SK-N-SH (cell line): ENCODE results near the gene GLIPR1L2. TPM values are rescaled to one million over a fixed set of nuclear protein-coding genes. Genes with fewer than 3 reads are reported as not detected.
A peak's percentile ranks its signal among the peaks of the same experiment; 100 is the strongest.

ENCODE experiments used
- CTCF ChIA-PET: fragments of 300-600, 350-600 bp; formaldehyde crosslinking; extraction: SDS; loops from one replicate; lab custom pipeline; 2021; lab: Yijun Ruan, JAX
- POLR2A ChIA-PET: fragments of 350-600 bp; sonication (Branson Sonifier 250); formaldehyde crosslinking; extraction: SDS; loops from one replicate; lab custom pipeline; 2020; ENCODE audit warnings: antibody characterized with exemption, inconsistent platforms; lab: Yijun Ruan, JAX
- DNase-seq: peaks from one replicate; pipeline ENCODE4 v3.0.0; 2012
- H2AFZ ChIP-seq: fragments of 200-600 bp; sonication (generic); 2 replicates; pipeline ENCODE4 v1.8.1; 2016; ENCODE audit warnings: antibody characterized with exemption, mild to moderate bottlenecking, low read depth
- H3F3A ChIP-seq: fragments of 200-600 bp; sonication (generic); replicated peaks from 2 replicates; pipeline ENCODE3; 2016; ENCODE audit warnings: antibody characterized with exemption, mild to moderate bottlenecking; ENCODE audit not compliant: insufficient read depth
- H3K27ac ChIP-seq, 2 experiments: fragments of 200-500 bp in 1 of 2; fragments of 200-600 bp in 1 of 2; sonication (Bioruptor generic) in 1 of 2; sonication (generic), shearing (Covaris generic) in 1 of 2; 2 replicates each; pipeline versions ENCODE4 v1.5.1 to v1.6.1; 2014 to 2016; ENCODE audit warnings: low read depth in 2 of 2, inconsistent platforms in 1 of 2, low read length in 1 of 2, mild to moderate bottlenecking in 1 of 2, mixed read lengths in 1 of 2
- H3K27me3 ChIP-seq: fragments of 200-600 bp; sonication (generic), shearing (Covaris generic); 2 replicates; pipeline ENCODE4 v1.6.1; 2016; ENCODE audit warnings: mixed run types; ENCODE audit not compliant: insufficient read depth
- H3K36me3 ChIP-seq, 2 experiments: fragments of 200-500 bp in 1 of 2; fragments of 200-600 bp in 1 of 2; sonication (Bioruptor generic) in 1 of 2; sonication (generic) in 1 of 2; replicated peaks in 1 of 2; 2 replicates each; pipeline versions ENCODE3 to v1.5.1; 2014 to 2016; ENCODE audit warnings: low read length in 1 of 2, mild to moderate bottlenecking in 1 of 2; ENCODE audit not compliant: insufficient read depth in 2 of 2, control insufficient read depth in 1 of 2
- H3K4me1 ChIP-seq, 2 experiments: fragments of 200-500 bp in 1 of 2; fragments of 200-600 bp in 1 of 2; sonication (Bioruptor generic) in 1 of 2; sonication (generic), shearing (Covaris generic) in 1 of 2; 2 replicates each; pipeline versions ENCODE4 v1.5.1 to v1.6.1; 2014 to 2016; ENCODE audit warnings: low read depth in 1 of 2, low read length in 1 of 2, mixed run types in 1 of 2; ENCODE audit not compliant: insufficient read depth in 2 of 2, control insufficient read depth in 1 of 2
- H3K4me2 ChIP-seq: fragments of 200-600 bp; sonication (generic), shearing (Covaris generic); 2 replicates; pipeline ENCODE4 v1.6.1; 2017; ENCODE audit warnings: mixed run types
- H3K4me3 ChIP-seq, 2 experiments: fragments of 200-500 bp in 1 of 2; fragments of 200-600 bp in 1 of 2; sonication (Bioruptor generic) in 1 of 2; sonication (generic), shearing (Covaris generic) in 1 of 2; 2 replicates each; pipeline versions ENCODE4 v1.5.1 to v1.8.1; 2014 to 2016; ENCODE audit warnings: low read depth in 2 of 2, inconsistent platforms in 1 of 2, low read length in 1 of 2, mild to moderate bottlenecking in 1 of 2, mixed read lengths in 1 of 2, moderate library complexity in 1 of 2
- H3K79me2 ChIP-seq: fragments of 200-600 bp; sonication (generic); 2 replicates; pipeline ENCODE4 v1.8.1; 2017; ENCODE audit warnings: mild to moderate bottlenecking; ENCODE audit not compliant: insufficient read depth
- H3K9ac ChIP-seq: fragments of 200-600 bp; sonication (generic); 2 replicates; pipeline ENCODE4 v1.6.1; 2017; ENCODE audit warnings: mixed run types
- H3K9me2 ChIP-seq: fragments of 200-600 bp; sonication (generic); 2 replicates; pipeline ENCODE4 v1.6.1; 2017; ENCODE audit warnings: mixed run types
- H3K9me3 ChIP-seq: fragments of 200-600 bp; sonication (generic); 2 replicates; pipeline ENCODE4 v1.6.1; 2017; ENCODE audit warnings: mixed run types, mild to moderate bottlenecking, moderate library complexity
- H4K20me1 ChIP-seq: fragments of 200-600 bp; sonication (generic); 2 replicates; pipeline ENCODE4 v1.6.1; 2017; ENCODE audit warnings: mild to moderate bottlenecking, mixed run types; ENCODE audit not compliant: insufficient read depth
- CHD2 ChIP-seq: fragments of 150-350 bp; IDR thresholded peaks from 2 replicates; pipeline ENCODE4 v1.6.1; 2018; ENCODE audit warnings: low read length; ENCODE audit not compliant: partially characterized antibody
- ELF1 ChIP-seq: IDR thresholded peaks from 2 replicates; pipeline ENCODE4 v1.4.0; 2012
- EP300 ChIP-seq, 2 experiments: IDR thresholded peaks; 2 replicates each; pipeline versions ENCODE4 v1.4.0 to v1.6.1; 2012; ENCODE audit warnings: borderline replicate concordance in 1 of 2, low read depth in 1 of 2, low read length in 1 of 2
- EZH2phosphoT487 ChIP-seq: fragments of 200-600 bp; sonication (generic); IDR thresholded peaks from 2 replicates; pipeline ENCODE4 v1.6.1; 2017; ENCODE audit warnings: low read depth, mixed run types, mild to moderate bottlenecking, antibody characterized with exemption, moderate library complexity, borderline replicate concordance
- FOXJ3 ChIP-seq: sonication (generic); formaldehyde crosslinking; IDR thresholded peaks from 2 replicates; pipeline ENCODE4 v1.5.1; 2020; ENCODE audit warnings: mild to moderate bottlenecking, missing genetic modification reagents
- FOXM1 ChIP-seq: IDR thresholded peaks from 2 replicates; pipeline ENCODE4 v1.4.0; 2012; ENCODE audit warnings: low read depth, mild to moderate bottlenecking
- GABPA ChIP-seq: IDR thresholded peaks from 2 replicates; pipeline ENCODE4 v1.4.0; 2012; ENCODE audit warnings: low read depth, mild to moderate bottlenecking
- GATA2 ChIP-seq: sonication (generic); formaldehyde crosslinking; IDR thresholded peaks from 2 replicates; pipeline ENCODE4 v1.5.0; 2020; ENCODE audit warnings: mild to moderate bottlenecking, missing genetic modification reagents
- JUND ChIP-seq: IDR thresholded peaks from 2 replicates; pipeline ENCODE4 v1.4.0; 2012
- MEF2A ChIP-seq: IDR thresholded peaks from 2 replicates; pipeline ENCODE4 v1.4.0; 2012; ENCODE audit warnings: low read depth, borderline replicate concordance
- POLR2AphosphoS5 ChIP-seq: IDR thresholded peaks from 2 replicates; pipeline ENCODE4 v1.6.1; 2012; ENCODE audit warnings: low read depth, low read length
- RAD21 ChIP-seq: IDR thresholded peaks from 2 replicates; pipeline ENCODE4 v1.6.1; 2012; ENCODE audit warnings: mild to moderate bottlenecking, low read length
- RCOR1 ChIP-seq: fragments of 150-350 bp; IDR thresholded peaks from 2 replicates; pipeline ENCODE4 v1.6.1; 2017; ENCODE audit warnings: antibody characterized with exemption, low read length
- RFX5 ChIP-seq: IDR thresholded peaks from 2 replicates; pipeline ENCODE4 v1.6.1; 2012; ENCODE audit warnings: mild to moderate bottlenecking, improper control_type of control experiment, low read length
- SIN3A ChIP-seq: IDR thresholded peaks from 2 replicates; pipeline ENCODE4 v1.6.1; 2012; ENCODE audit warnings: low read depth, mild to moderate bottlenecking, low read length, moderate library complexity, borderline replicate concordance
- SMC3 ChIP-seq: IDR thresholded peaks from 2 replicates; pipeline ENCODE4 v1.6.1; 2012; ENCODE audit warnings: low read depth, low read length, improper control_type of control experiment
- TAF1 ChIP-seq: IDR thresholded peaks from 2 replicates; pipeline ENCODE4 v1.6.1; 2012; ENCODE audit warnings: low read depth, mild to moderate bottlenecking, low read length, moderate library complexity, borderline replicate concordance
- USF1 ChIP-seq: IDR thresholded peaks from 2 replicates; pipeline ENCODE4 v1.4.0; 2012; ENCODE audit warnings: low read depth, borderline replicate concordance
- USF2 ChIP-seq: fragments of 150-350 bp; IDR thresholded peaks from 2 replicates; pipeline ENCODE4 v1.6.1; 2017; ENCODE audit warnings: antibody characterized with exemption, low read length, low read depth, borderline replicate concordance
- YY1 ChIP-seq: IDR thresholded peaks from 2 replicates; pipeline ENCODE4 v1.4.0; 2012; ENCODE audit warnings: low read depth, mild to moderate bottlenecking
- WGBS: methylation state at CpG from one replicate; pipeline ENCODE4 v1.1.6; 2017; ENCODE audit warnings: low lambda C conversion rate; 5-methylcytosine and 5-hydroxymethylcytosine counted together
- polyA plus RNA-seq, 3 experiments: library from polyadenylated mRNA; depleted of rRNA; stranded (reverse); fragments of >200 nt; gene quantifications; 2 replicates each; pipeline ENCODE4 v1.2.3, GENCODE V29; 2012
- TF ChIP-seq, protein P1 (sequence below): fragments of 150-350 bp; IDR thresholded peaks from 2 replicates; pipeline ENCODE4 v1.6.1; 2016; ENCODE audit warnings: mild to moderate bottlenecking, low read depth, low read length
- TF ChIP-seq, protein P2 (sequence below): fragments of 200-600 bp; sonication (generic); IDR thresholded peaks from 2 replicates; pipeline ENCODE4 v1.6.1; 2017; ENCODE audit warnings: antibody characterized with exemption, mild to moderate bottlenecking, moderate library complexity
- TF ChIP-seq, protein P3 (sequence below): IDR thresholded peaks from 2 replicates; pipeline ENCODE4; 2012

GLIPR1L2 gene
- polyA plus RNA-seq, 1 of the 3 experiments (the other 2 are of a cell fraction): 0.13 TPM

DNA sequence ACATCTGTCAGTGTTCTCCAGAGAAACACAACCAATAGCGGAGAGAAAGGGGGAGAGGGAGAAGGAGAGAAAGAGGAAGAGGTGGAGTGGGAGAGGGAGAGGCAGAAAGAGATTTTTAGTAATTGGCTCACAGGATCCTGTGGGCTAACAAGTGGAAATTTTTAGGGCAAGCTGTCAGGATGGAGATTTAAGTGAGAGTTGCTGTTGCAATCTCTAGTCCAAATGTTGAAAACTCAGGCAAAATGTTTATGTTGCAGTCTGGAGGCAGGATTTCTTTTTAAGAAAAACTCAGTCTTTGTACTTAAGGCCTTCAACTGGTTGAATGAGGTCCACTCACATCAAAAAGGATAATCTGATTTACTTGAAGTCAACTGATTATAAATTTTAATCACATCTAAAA, 12.5 kb upstream of the GLIPR1L2 start:
- H3K9ac ChIP-seq: no peak overlapping the region
- ChIA-PET POLR2A (no interaction called here), CTCF (interaction anchor here (1.0 kb wide), 1 partner anchor 107 kb away, joined by 4 read pairs; no protein-coding TSS in a partner anchor)
- peaks cover 0 to 3% of the 10 kb centered on the region in 2 experiments for H3K36me3 ChIP-seq
- H3K4me2 ChIP-seq: no peak overlapping the region
- H3K4me1 ChIP-seq: no peaks in the 10 kb centered on the region; a peak in 1 of 4 replicates
- no peaks in the 10 kb centered on the region for H3K9me2 ChIP-seq
- no peak overlapping the region for H2AFZ ChIP-seq
- H3K9me3 ChIP-seq: no peaks in the 10 kb centered on the region
- H3K27ac ChIP-seq: no peak overlapping the region
- peaks cover 2% of the 10 kb centered on the region; the same call in 1 of the 2 replicates for H3K79me2 ChIP-seq
- TF ChIP-seq ELF1: no peak
- no peak for TF ChIP-seq MEF2A
- no peak for TF ChIP-seq FOXM1
- TF ChIP-seq RCOR1: no peak
- TF ChIP-seq, protein P1, sequence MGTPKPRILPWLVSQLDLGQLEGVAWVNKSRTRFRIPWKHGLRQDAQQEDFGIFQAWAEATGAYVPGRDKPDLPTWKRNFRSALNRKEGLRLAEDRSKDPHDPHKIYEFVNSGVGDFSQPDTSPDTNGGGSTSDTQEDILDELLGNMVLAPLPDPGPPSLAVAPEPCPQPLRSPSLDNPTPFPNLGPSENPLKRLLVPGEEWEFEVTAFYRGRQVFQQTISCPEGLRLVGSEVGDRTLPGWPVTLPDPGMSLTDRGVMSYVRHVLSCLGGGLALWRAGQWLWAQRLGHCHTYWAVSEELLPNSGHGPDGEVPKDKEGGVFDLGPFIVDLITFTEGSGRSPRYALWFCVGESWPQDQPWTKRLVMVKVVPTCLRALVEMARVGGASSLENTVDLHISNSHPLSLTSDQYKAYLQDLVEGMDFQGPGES: no peak
- TF ChIP-seq EZH2phosphoT487: no peak
- TF ChIP-seq YY1: no peak
- WGBS: 93% methylated on average over 1 of the region's 1 CpG
- H3K27me3 ChIP-seq: no peaks in the 10 kb centered on the region
- H3K4me3 ChIP-seq: no peak overlapping the region
- DNase-seq: no peak
- no peaks in the 10 kb centered on the region for H4K20me1 ChIP-seq
- H3F3A ChIP-seq: no peaks in the 10 kb centered on the region

DNA sequence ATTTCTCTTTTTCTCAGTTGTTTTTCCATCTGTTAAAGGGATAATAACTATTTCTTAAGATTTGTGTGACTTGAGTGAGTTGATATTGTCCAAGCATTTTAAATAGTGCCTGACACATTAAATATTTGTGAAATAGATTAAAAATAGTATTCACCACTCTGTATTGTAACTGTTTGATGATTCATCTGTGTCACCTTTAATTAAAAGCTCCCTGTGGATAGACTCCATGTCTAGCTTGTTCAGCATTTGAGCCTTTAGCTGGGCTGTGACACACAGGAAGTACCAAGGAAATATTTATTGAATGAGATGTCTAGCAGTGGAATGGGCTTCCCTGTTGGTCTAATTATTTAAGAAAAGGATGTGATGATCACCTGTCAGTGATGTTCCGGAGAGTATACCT, 1.8 kb upstream of the GLIPR1L2 start:
- ChIA-PET CTCF (interaction anchor here (3.2 kb wide), 1 partner anchor 54 kb away, joined by 14 read pairs; the partner anchor contains the start of gene GLIPR1L1), POLR2A (interaction anchor here (0.7 kb wide), 1 partner anchor 15 kb away, joined by 3 read pairs; no protein-coding TSS in a partner anchor)
- peaks cover 20% of the 10 kb centered on the region for H3F3A ChIP-seq
- peaks cover 0 to 3% of the 10 kb centered on the region in 2 experiments; a peak in 1 of 4 replicates for H3K4me1 ChIP-seq
- no peaks in the 10 kb centered on the region for H3K27me3 ChIP-seq
- WGBS: 22% methylated on average over 1 of the region's 1 CpG
- H2AFZ ChIP-seq: no peak overlapping the region
- H3K36me3 ChIP-seq: peaks cover 0 to 12% of the 10 kb centered on the region in 2 experiments
- H3K9me3 ChIP-seq: no peaks in the 10 kb centered on the region
- no peaks in the 10 kb centered on the region for H3K9me2 ChIP-seq
- peak overlapping the region; percentile 87 to 90 for H3K27ac ChIP-seq
- DNase-seq: peak; percentile 21
- H3K4me2 ChIP-seq: peak overlapping the region; percentile 83
- H3K79me2 ChIP-seq: peaks cover 34% of the 10 kb centered on the region
- H4K20me1 ChIP-seq: no peaks in the 10 kb centered on the region
- peak overlapping the region; percentile 56 to 72 for H3K4me3 ChIP-seq
- H3K9ac ChIP-seq: peak overlapping the region; percentile 62; the same call in 1 of the 2 replicates
- peak; percentile 86 for TF ChIP-seq MEF2A
- TF ChIP-seq ELF1: peak; percentile 53; the same call in 1 of the 2 replicates
- no peak for TF ChIP-seq TAF1
- TF ChIP-seq SMC3: no peak
- no peak for TF ChIP-seq RFX5
- TF ChIP-seq, protein P2, sequence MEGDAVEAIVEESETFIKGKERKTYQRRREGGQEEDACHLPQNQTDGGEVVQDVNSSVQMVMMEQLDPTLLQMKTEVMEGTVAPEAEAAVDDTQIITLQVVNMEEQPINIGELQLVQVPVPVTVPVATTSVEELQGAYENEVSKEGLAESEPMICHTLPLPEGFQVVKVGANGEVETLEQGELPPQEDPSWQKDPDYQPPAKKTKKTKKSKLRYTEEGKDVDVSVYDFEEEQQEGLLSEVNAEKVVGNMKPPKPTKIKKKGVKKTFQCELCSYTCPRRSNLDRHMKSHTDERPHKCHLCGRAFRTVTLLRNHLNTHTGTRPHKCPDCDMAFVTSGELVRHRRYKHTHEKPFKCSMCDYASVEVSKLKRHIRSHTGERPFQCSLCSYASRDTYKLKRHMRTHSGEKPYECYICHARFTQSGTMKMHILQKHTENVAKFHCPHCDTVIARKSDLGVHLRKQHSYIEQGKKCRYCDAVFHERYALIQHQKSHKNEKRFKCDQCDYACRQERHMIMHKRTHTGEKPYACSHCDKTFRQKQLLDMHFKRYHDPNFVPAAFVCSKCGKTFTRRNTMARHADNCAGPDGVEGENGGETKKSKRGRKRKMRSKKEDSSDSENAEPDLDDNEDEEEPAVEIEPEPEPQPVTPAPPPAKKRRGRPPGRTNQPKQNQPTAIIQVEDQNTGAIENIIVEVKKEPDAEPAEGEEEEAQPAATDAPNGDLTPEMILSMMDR: no peak
- TF ChIP-seq RAD21: no peak
- TF ChIP-seq GATA2: no peak
- TF ChIP-seq FOXJ3 (CRISPR knock-in tag): no peak
- TF ChIP-seq EP300 (IDR thresholded peaks at IDR 0.05; ENCODE audit: borderline replicate concordance in 1 of 2, low read depth in 1 of 2, low read length in 1 of 2): peak; percentile 58 to 94
- peak; percentile 40 for TF ChIP-seq GABPA
- TF ChIP-seq, protein P3, sequence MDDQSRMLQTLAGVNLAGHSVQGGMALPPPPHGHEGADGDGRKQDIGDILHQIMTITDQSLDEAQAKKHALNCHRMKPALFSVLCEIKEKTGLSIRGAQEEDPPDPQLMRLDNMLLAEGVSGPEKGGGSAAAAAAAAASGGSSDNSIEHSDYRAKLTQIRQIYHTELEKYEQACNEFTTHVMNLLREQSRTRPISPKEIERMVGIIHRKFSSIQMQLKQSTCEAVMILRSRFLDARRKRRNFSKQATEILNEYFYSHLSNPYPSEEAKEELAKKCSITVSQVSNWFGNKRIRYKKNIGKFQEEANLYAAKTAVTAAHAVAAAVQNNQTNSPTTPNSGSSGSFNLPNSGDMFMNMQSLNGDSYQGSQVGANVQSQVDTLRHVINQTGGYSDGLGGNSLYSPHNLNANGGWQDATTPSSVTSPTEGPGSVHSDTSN: peak; percentile 98
- no peak for TF ChIP-seq YY1
- peak; percentile 74; the same call in 1 of the 2 replicates for TF ChIP-seq SIN3A
- TF ChIP-seq EZH2phosphoT487: no peak
- peak; percentile 89; the same call in 1 of the 2 replicates for TF ChIP-seq POLR2AphosphoS5
- no peak for TF ChIP-seq USF2
- no peak for TF ChIP-seq USF1
- no peak for TF ChIP-seq CHD2
- TF ChIP-seq JUND: peak; percentile 96
